Ishikawa (cell line): ENCODE data around the gene MAX.

Source experiments
- CEBPB ChIP-seq: IDR thresholded peaks from 2 replicates; pipeline ENCODE4 v1.6.1; 2012
- CREB1 ChIP-seq: IDR thresholded peaks from 2 replicates; pipeline ENCODE4 v1.6.1; 2012; ENCODE audit warnings: low read depth
- EGR1 ChIP-seq: IDR thresholded peaks from 2 replicates; pipeline ENCODE4 v1.6.1; 2012
- EP300 ChIP-seq: IDR thresholded peaks from 2 replicates; pipeline ENCODE4 v1.6.1; 2012; ENCODE audit warnings: borderline replicate concordance
- FOXM1 ChIP-seq: IDR thresholded peaks from 2 replicates; pipeline ENCODE4 v1.6.1; 2012; ENCODE audit warnings: low read depth, borderline replicate concordance
- NFIC ChIP-seq: IDR thresholded peaks from 2 replicates; pipeline ENCODE4 v1.6.1; 2012
- RAD21 ChIP-seq: IDR thresholded peaks from 2 replicates; pipeline ENCODE4 v1.6.1; 2012; ENCODE audit warnings: low read depth
- TAF1 ChIP-seq: IDR thresholded peaks from 2 replicates; pipeline ENCODE4 v1.6.1; 2012; ENCODE audit warnings: low read depth, mild to moderate bottlenecking
- TCF12 ChIP-seq: IDR thresholded peaks from 2 replicates; pipeline ENCODE4 v1.6.1; 2012; ENCODE audit warnings: low read depth
- TEAD4 ChIP-seq: IDR thresholded peaks from 2 replicates; pipeline ENCODE4 v1.6.1; 2012
- YY1 ChIP-seq: IDR thresholded peaks from 2 replicates; pipeline ENCODE4 v1.6.1; 2012; ENCODE audit warnings: low read depth
- ZBTB7A ChIP-seq: IDR thresholded peaks from 2 replicates; pipeline ENCODE4 v1.6.1; 2012; ENCODE audit warnings: low read depth
- TF ChIP-seq, protein P1 (sequence below): IDR thresholded peaks from 2 replicates; pipeline ENCODE4 v1.6.1; 2012
- TF ChIP-seq, protein P2 (sequence below): IDR thresholded peaks from 2 replicates; pipeline ENCODE4 v1.6.1; 2012; ENCODE audit warnings: low read depth, mild to moderate bottlenecking
- TF ChIP-seq, protein P3 (sequence below): IDR thresholded peaks from 2 replicates; pipeline ENCODE4 v1.6.1; 2012

The MAX gene

DNA sequence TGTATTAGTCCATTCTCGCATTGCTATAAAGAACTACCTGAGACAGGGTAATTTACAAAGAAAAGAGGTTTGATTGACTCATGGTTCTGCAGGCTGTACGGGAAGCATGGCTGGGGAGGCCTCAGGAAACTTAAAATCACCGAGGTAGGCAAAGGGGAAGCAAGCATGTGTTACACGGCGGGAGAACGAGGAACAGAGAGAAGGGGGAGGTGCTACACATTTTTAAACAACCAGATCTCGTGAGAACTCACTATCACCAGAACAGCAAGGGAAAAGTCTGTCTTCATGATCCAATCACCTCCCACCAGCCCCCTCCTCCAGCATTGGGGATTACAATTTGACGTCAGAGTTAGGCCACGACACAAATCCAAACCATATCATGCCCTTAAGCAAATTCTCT is 13.3 kb upstream of the MAX start:
- no peak for TF ChIP-seq ZBTB7A
- TF ChIP-seq, protein P1, sequence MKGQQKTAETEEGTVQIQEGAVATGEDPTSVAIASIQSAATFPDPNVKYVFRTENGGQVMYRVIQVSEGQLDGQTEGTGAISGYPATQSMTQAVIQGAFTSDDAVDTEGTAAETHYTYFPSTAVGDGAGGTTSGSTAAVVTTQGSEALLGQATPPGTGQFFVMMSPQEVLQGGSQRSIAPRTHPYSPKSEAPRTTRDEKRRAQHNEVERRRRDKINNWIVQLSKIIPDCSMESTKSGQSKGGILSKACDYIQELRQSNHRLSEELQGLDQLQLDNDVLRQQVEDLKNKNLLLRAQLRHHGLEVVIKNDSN: no peak
- TF ChIP-seq, protein P2, sequence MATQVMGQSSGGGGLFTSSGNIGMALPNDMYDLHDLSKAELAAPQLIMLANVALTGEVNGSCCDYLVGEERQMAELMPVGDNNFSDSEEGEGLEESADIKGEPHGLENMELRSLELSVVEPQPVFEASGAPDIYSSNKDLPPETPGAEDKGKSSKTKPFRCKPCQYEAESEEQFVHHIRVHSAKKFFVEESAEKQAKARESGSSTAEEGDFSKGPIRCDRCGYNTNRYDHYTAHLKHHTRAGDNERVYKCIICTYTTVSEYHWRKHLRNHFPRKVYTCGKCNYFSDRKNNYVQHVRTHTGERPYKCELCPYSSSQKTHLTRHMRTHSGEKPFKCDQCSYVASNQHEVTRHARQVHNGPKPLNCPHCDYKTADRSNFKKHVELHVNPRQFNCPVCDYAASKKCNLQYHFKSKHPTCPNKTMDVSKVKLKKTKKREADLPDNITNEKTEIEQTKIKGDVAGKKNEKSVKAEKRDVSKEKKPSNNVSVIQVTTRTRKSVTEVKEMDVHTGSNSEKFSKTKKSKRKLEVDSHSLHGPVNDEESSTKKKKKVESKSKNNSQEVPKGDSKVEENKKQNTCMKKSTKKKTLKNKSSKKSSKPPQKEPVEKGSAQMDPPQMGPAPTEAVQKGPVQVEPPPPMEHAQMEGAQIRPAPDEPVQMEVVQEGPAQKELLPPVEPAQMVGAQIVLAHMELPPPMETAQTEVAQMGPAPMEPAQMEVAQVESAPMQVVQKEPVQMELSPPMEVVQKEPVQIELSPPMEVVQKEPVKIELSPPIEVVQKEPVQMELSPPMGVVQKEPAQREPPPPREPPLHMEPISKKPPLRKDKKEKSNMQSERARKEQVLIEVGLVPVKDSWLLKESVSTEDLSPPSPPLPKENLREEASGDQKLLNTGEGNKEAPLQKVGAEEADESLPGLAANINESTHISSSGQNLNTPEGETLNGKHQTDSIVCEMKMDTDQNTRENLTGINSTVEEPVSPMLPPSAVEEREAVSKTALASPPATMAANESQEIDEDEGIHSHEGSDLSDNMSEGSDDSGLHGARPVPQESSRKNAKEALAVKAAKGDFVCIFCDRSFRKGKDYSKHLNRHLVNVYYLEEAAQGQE: no peak
- no peak for TF ChIP-seq TCF12
- no peak for TF ChIP-seq YY1
- TF ChIP-seq CEBPB: no peak
- no peak for TF ChIP-seq CREB1
- no peak for TF ChIP-seq EGR1
- no peak for TF ChIP-seq TAF1
- no peak for TF ChIP-seq NFIC
- TF ChIP-seq FOXM1: no peak
- no peak for TF ChIP-seq TEAD4
- no peak for TF ChIP-seq RAD21
- no peak for TF ChIP-seq EP300
- TF ChIP-seq, protein P3, sequence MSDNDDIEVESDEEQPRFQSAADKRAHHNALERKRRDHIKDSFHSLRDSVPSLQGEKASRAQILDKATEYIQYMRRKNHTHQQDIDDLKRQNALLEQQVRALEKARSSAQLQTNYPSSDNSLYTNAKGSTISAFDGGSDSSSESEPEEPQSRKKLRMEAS: no peak

DNA sequence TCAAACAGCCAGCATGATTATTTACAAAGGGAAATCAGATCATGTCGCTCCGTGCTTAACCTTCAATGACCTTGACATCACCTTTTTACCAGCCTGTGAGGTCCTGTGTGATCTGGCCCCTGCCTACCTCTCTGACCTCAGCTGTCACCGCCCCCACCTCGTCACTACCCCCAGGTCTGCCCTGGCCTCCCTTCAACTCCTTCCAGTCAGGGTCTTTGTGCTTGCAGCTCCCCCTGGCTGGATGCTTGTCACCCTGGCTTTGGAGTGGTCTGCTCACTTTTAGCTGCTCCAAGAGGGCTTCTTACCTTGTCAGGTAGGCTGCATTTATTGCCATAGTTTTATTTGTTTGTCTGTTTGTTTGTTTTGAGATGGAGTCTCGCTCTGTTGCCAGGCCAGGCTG is 8.2 kb upstream of the MAX start:
- TF ChIP-seq RAD21 (no peak), ZBTB7A (no peak), TEAD4 (no peak), EP300 (no peak), CEBPB (no peak), EGR1 (no peak), TCF12 (no peak), NFIC (no peak), TAF1 (no peak), CREB1 (no peak), YY1 (no peak), FOXM1 (no peak)
- TF ChIP-seq, protein P3: no peak
- TF ChIP-seq, protein P2: no peak
- TF ChIP-seq, protein P1: no peak

DNA sequence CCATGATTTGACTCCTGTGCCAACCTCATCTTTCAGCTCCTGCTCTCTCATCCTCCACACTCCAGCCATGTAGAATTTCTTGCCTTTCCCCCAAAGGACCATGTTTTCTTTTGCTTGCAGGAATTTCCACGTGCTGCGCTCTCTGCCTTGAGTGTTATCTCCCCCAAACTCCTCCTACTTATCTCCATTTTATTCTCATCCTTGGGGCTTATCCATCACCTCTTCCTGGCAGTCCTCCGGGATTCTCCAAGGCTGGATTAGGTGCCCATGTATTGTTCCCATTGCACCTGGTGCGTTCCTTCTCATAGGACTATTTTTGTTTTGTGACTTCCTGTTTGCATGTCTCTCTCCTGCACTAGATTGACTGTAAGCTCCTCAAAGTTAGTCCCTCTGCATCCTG is 7.0 kb upstream of the MAX start:
- TF ChIP-seq, protein P2: no peak
- TF ChIP-seq ZBTB7A (no peak), EGR1 (no peak)

DNA sequence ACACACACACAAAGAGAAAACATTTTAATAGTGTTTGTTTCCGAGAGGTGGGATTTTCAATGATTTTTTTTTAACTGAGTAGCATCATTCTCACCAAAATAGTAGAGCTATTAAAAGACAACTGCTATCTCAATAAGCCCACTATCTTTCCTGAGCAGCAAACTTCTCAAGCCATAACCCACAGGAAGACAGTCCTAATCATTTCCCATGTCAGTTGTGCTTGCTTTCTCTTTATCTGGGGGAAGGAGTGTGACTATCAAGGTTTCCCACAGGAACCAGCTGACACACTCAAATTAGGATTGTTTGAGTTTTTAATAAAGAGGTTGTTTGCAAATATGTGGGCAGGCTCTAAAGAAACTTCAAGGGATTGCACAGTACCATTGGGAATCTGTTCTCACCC is 4.9 kb upstream of the MAX start:
- TF ChIP-seq YY1: no peak
- TF ChIP-seq, protein P3: no peak
- no peak for TF ChIP-seq FOXM1

DNA sequence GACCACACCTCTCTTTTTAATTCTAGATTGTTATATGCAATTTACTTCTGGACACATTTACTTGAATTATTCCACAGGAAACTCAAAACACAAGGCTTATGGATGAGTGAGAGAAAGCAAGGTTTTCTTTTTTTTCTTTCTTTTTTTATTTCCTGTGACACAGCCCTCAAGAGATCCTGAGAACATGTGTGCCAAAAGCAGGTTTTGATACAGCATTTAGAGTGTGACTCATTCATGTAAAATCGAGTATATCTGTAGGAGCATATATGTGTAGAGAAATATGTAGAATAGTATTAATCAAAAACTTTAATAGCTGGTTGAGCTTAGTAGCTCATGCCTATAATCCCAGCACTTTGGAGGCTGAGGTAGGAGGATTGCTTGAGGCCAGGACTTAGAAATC is 4.4 kb upstream of the MAX start:
- TF ChIP-seq RAD21 (no peak), TEAD4 (no peak), EP300 (no peak), YY1 (no peak), FOXM1 (no peak)
